Fibroblast of pulmonary artery (primary cell): ENCODE measurements around the gene MTMR3.

Experiments used
- DNase-seq: peaks from one replicate; pipeline ENCODE4 v3.0.0-alpha.2; 2010; ENCODE audit warnings: low read depth
- H3K4me3 ChIP-seq: replicated peaks from 2 replicates; pipeline ENCODE4 v1.5.1; 2011; ENCODE audit warnings: low read depth, mild to moderate bottlenecking, control low read depth, low read length, moderate library complexity
- CTCF ChIP-seq: IDR thresholded peaks from 2 replicates; pipeline ENCODE4 v1.5.1; 2011; ENCODE audit warnings: mild to moderate bottlenecking, control low read depth, low read length, inconsistent platforms; ENCODE audit errors: missing control alignments

MTMR3 gene

GRCh38 chr22:29977107-29977506 is 94.1 kb downstream of the MTMR3 start:
- TF ChIP-seq CTCF, result no peak
- DNase-seq, result no peak
- H3K4me3 ChIP-seq, result no peak overlapping the region

- no peak overlapping the region for H3K4me3 ChIP-seq
- no peak for TF ChIP-seq CTCF
- DNase-seq, result no peak
Measured at GRCh38 chr22:29979777-29980321, 96.9 kb downstream of the MTMR3 start.

- DNase-seq, result no peak
- TF ChIP-seq CTCF, result no peak
- no peak overlapping the region for H3K4me3 ChIP-seq
Measured at GRCh38 chr22:29983296-29983917, 100.4 kb downstream of the MTMR3 start.

GRCh38 chr22:29985912-29986311 is 102.9 kb downstream of the MTMR3 start:
- TF ChIP-seq CTCF, result no peak
- no peak for DNase-seq

GRCh38 chr22:29987137-29987536 is 104.2 kb downstream of the MTMR3 start:
- DNase-seq, result no peak
- no peak overlapping the region for H3K4me3 ChIP-seq
- TF ChIP-seq CTCF, result no peak

More at GRCh38 chr22:29985912-29986311, 102.9 kb downstream of the MTMR3 start:
- no peak overlapping the region for H3K4me3 ChIP-seq

GRCh38 chr22:29988719-29989118 is 105.7 kb downstream of the MTMR3 start:
- H3K4me3 ChIP-seq, result no peak overlapping the region
- peak; percentile 49 for DNase-seq
- no peak for TF ChIP-seq CTCF

- H3K4me3 ChIP-seq, result no peak overlapping the region
- DNase-seq, result no peak
- no peak for TF ChIP-seq CTCF
Measured at GRCh38 chr22:29989446-29989845, 106.5 kb downstream of the MTMR3 start.
